AG09319 (cell line): ENCODE data around the gene TBC1D16.

Experiments used
- DNase-seq: peaks from one replicate; pipeline ENCODE4 v3.0.0-alpha.2; 2010; ENCODE audit warnings: low read depth; ENCODE audit errors: extremely low read depth
- TF ChIP-seq, protein P1 (sequence below): IDR thresholded peaks from 2 replicates; pipeline ENCODE4 v1.5.1; 2011; ENCODE audit warnings: low read depth, mild to moderate bottlenecking, inconsistent platforms, low read length, moderate library complexity

The TBC1D16 gene

DNA sequence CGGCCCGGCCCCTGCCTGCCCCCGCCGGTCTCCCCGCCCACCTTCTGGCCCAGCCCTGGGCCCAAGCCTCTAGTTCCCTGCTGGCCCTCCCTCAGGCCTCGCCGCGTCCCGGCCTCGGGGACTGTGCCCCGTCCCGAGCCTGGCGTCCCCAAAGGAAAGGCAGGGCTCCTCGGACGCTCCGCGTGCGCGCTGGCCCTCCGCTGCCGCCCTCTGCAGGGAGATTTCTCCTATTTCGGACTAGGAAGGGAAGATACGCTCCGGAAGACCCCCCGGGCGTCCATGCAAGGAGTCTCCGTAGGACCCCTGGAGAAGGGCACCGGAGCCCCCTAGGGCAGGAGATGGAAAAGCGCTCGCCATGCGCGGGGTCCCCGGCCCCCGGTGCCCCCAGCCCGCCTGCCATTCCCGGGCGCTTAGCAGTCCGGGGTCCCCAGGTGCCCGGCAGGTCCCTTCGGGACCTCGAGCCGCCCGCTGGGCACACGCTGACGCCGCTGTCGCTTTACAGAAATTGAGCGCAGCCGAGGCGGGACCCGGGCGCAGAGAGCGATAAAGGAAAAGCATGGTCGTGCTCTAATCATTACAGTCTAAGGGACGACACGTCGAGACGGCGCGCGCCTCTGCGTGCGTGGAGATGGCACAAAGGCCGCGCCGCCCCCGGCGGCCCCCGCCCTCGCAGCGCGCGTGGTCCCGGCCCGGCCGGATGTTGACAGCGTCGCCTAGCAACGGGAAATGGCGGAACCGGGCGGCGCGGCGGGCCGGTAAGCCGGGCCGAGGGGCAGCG, 454 bp upstream of the TBC1D16 start, which contains the start of gene CCDC40:
CCDC40 (plus strand) TSS at position 706 of the 778 bp plus-strand sequence; CDS start at position 727, 21 bp downstream.
- TF ChIP-seq, protein P1, sequence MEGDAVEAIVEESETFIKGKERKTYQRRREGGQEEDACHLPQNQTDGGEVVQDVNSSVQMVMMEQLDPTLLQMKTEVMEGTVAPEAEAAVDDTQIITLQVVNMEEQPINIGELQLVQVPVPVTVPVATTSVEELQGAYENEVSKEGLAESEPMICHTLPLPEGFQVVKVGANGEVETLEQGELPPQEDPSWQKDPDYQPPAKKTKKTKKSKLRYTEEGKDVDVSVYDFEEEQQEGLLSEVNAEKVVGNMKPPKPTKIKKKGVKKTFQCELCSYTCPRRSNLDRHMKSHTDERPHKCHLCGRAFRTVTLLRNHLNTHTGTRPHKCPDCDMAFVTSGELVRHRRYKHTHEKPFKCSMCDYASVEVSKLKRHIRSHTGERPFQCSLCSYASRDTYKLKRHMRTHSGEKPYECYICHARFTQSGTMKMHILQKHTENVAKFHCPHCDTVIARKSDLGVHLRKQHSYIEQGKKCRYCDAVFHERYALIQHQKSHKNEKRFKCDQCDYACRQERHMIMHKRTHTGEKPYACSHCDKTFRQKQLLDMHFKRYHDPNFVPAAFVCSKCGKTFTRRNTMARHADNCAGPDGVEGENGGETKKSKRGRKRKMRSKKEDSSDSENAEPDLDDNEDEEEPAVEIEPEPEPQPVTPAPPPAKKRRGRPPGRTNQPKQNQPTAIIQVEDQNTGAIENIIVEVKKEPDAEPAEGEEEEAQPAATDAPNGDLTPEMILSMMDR, result no peak; the same call in none of the 2 replicates
- DNase-seq, result peak; percentile 42

DNA sequence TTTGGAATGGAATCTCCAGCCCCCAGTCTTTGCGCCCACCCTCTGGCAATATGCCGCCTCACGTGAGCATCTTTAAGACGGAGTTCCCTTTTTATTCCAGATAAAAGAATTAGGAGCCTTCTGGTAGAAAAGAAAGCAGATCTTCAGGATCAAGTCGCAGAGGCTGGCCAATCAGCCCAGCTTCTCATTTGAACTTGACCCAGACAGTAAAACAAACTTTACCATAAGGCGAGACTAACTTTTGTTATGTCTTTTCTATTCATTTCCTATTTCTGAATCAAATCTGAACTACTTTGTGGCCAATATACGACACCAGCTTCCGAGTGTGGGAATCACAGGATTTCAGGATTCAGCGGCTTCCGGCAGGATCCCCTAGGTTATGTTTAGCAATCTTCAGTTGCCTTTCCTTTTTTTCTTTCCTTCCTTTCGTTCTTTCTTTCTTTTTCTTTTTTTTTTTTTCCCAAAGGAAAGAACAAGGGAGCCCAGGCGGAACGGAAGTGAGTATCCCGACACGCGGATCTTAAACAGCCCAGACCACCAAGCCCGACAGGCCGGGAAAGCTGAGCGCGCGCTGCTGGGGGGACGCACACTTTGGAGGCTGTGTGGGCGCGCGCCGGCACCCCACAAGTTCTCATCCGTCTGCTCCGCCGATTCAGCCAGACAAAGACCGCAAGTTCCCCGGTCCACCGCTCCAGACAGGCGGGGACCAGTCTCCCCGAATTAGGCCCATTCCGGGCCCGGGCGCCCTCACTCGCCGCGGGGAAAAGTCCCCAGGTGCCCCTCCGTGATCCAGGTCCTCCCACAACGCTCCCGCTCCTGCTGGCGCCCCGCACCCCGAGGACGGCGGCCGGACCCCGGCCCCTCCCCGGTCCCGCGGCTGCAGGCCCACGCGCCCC, 633 bp downstream of the TBC1D16 start:
- TF ChIP-seq, protein P1, result no peak
- no peak for DNase-seq

DNA sequence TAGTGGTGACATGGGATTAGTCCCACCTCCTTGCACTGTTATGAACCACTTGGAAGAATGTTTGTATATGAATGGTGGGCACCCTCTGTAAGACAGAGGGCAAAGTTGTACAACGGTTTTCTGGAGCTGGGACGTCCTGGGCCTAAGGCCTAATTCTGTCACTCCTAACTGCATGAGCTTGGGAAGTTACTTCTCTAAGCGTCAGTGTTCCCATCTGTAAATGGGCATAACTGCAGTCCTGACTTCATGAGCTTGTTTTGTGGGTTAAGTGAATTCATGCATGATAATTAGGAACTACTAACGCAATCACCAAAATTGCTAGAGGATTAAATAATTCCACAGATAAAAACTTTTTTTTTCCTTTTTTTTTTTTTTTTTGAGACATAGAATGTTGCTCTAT, 1.8 kb downstream of the TBC1D16 start:
- TF ChIP-seq, protein P1, result no peak
- no peak for DNase-seq

DNA sequence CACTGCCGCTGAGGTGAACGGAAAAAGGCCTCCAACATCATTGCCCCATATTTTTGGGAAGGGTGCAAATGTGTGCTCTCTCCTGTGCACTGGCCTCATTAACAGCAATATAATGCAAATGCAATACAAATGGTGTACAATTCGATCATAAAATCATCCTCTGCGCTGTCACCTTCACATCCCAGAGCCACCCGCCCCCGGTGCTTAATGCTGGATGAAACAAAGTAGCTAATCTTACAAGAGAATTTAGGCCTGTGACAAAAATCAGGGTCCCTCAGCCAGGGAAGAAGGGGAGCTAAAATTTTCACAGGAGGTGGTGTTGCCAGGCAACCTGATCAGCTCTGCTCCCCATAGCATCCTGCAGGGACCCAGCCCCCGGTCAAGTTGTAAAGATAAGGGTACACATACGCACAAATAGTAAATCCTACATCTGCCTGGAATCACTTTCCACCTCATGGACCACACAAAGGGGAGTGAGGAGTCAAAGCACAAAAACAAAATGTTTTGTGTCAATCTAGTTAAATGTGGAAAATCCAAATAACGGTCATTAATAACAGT, 3.0 kb downstream of the TBC1D16 start:
- DNase-seq, result no peak

DNA sequence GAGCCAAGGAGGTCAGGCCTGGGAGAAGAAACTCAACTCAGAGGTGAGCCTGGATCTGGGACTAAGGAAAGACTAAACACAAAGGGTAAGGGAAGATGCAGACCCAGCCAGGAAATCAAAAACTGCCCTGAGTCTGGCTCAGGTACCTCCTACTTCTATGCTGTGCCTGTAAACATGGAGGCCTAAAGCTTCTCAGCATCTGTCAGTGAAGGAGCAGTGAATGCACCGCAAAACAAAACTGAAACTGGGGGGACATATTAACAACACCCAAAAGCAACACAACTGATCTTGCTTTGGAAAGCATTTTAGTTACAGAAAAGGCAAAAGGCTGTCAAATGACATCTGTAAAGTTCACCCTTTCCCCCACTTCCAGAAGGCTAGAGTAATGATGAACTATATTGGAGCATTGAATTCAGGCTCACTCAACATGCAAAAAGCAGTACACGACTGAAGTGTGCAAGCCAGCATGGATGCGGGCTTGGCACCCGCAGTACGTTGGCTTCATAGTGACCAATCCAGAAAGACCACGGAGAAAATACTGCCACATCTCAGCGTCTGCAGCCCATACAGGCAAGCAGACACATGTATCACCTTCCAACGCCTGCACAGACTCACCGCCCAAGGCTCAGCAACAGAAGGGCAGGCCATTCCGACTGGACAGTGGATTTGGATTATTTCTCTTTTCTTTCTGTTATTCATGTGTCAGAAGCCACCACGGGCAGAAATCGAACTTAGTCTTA, 3.8 kb downstream of the TBC1D16 start:
- no peak for DNase-seq
- TF ChIP-seq, protein P1, result no peak

More for the DNA sequence above, 3.0 kb downstream of the TBC1D16 start:
- TF ChIP-seq, protein P1, result no peak

DNA sequence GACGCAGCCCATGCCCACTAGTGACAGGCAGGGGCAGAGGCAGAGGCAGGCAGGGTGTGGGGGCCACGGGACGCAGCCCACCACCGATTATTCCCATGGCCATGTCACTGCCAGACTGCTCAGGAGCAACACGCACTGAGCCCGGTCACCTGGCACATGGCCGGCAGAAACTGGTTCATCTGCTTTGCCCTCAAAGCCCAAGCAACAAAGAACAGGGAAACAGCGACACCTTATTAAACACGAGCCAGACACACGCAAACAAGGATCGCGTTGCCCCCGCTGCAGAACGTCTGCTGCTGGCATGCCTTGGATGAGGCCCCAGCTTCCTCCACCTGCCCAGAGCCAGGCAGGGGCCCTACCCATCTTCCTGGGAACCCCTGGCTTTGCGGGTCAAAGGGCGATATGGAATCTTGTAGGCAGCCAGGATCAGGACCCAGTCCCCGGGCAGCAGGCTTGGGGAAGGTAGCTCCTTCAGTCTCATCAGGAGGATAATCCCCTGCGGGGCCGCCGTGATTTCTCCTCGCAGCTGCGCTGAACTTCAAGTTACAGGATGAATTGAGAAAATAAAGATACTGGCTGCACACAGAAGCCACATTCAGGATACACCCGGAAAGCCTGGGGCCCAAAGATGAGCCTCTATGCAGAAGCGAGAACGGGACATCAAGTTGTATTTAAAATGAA, 4.8 kb downstream of the TBC1D16 start:
- no peak for DNase-seq
- TF ChIP-seq, protein P1, result no peak
